Inflammatory macrophage treated with lipopolysaccharide for 4 hours (primary cell): ENCODE measurements around the gene ADO.
A peak's percentile ranks its signal among the peaks of the same experiment; 100 is the strongest.
"Not testable (repeated sequence)": the region's sequence is repeated elsewhere in the genome, so short reads cannot be mapped to it uniquely, and the experiment has no call there.

Experiments used
- DNase-seq: peaks from one replicate; pipeline ENCODE4 v3.0.0-alpha.2; 2020

The ADO gene

DNA sequence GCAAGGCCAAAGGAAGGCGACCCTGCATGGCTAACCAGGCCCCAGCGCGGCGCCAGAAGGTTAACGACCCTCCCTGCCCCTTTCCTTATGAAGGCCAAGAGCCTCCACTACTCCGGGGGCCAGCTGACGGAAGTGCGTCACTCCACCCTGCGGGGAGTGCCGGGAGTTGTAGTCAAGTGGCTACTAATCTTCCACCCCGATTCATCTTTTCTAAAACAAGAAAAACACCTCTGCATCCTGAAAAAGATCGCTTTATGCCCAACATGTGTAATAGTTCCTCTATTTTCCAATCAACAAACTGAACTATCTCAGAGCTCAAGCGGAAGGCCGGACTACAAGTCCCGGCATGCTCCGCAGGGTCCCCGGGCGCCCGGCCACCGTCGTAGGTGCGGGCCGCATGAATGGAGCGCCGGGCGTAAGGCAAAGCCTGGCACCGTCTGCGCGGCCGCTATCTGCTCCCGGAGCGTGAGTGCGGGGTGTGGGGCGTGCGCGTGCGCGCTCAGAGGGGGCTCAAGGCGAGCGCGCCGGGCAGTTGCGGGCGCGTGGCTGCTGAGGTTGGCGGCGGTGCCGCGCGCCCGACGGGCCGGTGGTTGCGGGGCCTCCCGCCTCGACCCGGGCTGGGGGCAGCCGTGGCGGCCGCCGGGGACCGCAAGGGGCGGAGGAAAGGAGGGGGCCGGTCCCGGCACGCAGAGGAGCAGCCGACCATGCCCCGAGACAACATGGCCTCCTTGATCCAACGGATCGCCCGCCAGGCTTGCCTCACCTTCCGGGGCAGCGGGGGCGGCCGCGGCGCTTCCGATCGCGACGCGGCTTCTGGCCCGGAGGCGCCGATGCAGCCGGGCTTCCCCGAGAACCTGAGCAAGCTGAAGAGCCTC is at the start of gene ADO:
TSS of gene ADO (plus strand) at position 365 of the 875 bp plus-strand sequence. CDS start at position 705, 340 bp downstream.
- peak; percentile 79 for DNase-seq

DNA sequence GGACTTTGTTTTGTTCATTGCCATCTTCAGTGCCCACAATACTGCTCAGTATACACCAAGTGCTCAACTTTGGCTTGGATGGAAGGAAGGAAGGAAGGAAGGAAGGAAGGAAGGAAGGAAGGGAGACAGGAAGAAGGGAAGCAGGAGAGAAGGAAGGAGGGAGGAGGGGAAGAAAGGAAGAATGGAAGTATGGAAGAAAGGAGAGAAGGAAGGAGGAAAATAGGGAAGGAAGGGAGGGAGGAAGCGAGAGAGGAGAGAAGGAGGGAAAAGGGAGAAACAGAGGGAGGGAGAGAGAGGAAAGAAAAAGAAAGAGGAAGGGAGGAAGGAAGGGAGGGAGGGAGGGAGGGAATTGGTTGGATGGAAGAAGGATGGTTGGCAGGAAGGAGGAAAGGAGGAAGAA is 49.6 kb upstream of the ADO start:
- DNase-seq: no peak

GRCh38 chr10:62755662-62756653 is 48.6 kb upstream of the ADO start:
- DNase-seq: no peak

- DNase-seq: peak; percentile 87
These were observed 44.8 kb upstream of the ADO start for GRCh38 chr10:62759599-62760175.

DNA sequence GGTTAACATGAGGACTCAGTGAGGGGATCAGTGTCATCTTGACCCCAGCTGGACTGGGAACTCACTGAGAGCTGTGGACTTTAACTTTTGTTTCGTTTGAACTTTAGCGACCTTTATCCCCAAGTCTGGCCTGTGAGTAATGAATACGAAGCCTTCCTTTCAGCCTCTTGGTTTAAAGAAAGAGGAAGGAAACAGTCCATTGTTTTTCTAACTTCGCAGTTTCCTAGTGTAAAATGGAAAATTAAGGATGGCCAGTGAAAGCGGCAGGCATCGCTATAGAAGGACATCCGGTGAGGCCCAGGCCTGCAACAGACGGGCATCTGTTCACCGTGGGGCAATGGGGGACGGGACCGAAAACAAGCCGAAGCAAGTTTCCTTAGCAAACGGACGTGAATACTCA is 44.1 kb upstream of the ADO start:
- peak; percentile 86 for DNase-seq

- no peak for DNase-seq
These were observed 43.4 kb upstream of the ADO start for GRCh38 chr10:62761115-62761514.

DNA sequence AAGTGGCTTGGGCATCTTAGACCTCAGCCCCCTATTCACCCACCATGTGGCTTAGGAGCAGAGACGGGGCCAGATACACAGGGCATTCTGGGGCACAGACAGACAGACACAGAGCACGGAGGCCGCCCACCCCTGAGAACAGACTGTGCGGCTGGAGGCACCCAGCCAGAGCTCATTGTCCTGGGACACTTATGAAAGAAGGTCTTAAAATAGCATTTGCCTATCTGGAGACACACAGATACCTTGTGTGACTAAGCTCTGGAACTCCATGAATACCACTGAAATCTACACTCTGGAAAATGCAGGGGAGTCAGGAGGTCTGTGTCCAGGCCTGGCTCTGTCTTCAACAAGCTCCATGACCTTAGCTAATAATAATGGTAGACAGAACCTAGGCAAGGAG is 41.4 kb upstream of the ADO start:
- DNase-seq: no peak

- no peak for DNase-seq
These were observed 40.5 kb upstream of the ADO start for GRCh38 chr10:62764011-62764410.

GRCh38 chr10:62765726-62766125 is 38.8 kb upstream of the ADO start:
- DNase-seq: no peak

- no peak for DNase-seq
These were observed 38.1 kb upstream of the ADO start for GRCh38 chr10:62766386-62766785.

- DNase-seq: no peak
These were observed 34.8 kb upstream of the ADO start for GRCh38 chr10:62769574-62770242.

DNA sequence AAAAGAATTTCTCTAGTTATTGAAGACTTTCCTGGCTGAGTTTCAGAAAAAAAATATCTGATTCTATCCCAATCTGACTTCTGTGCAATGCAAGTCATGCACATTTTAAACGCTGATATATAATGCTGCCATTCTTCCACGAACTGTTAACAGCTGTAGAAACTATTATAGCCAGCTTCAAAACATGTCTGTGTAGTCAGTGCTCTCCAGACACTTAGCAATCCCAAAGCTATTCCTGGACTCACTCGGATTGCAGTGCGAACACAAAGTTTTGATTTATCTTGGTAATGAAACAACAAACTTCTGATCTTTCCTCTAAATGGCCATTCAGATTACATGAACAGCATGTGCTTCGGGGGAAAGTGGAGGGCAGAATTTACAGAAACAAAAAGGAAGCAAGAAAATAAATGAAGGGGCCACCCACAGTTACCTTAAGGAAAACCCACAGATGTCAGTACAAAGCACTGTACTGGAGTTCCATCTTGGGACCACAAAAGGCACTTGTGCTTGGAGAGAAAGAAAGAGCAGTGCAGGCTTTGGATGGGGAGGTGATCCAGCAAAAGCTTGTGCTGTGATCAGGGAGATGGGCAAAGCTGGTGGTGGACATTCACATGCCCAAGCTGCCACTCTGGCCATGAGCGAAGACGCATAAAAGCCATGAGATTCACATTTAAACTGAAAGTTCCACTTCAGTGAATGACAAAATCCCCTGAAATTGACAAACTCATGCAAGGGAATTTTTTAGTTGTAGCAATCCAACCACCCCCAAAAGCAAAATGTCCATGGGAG is 32.1 kb upstream of the ADO start:
- DNase-seq: peak; percentile 87

DNA sequence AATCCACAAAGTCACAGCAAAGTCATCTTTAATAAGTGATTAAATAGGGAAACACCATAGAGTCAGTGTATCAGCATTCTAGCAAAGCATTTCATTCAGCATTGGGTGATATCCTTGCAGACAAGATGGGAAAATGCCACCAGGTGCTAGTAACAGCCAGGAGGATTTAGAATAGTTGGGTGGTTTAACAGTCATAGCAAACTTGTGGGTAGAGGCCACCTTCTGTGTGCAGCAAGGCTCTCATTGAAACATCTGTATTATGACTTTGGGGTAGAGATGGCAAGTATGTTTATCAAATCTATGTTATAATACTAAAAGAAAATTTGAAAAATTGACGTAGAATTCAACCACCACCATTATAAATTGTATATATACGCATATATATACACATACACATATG is 26.4 kb upstream of the ADO start:
- no peak for DNase-seq

GRCh38 chr10:62779487-62780248 is 24.9 kb upstream of the ADO start:
- DNase-seq: peak; percentile 91

- DNase-seq: not testable (repeated sequence)
These were observed 20.0 kb upstream of the ADO start for GRCh38 chr10:62784537-62784936.

DNA sequence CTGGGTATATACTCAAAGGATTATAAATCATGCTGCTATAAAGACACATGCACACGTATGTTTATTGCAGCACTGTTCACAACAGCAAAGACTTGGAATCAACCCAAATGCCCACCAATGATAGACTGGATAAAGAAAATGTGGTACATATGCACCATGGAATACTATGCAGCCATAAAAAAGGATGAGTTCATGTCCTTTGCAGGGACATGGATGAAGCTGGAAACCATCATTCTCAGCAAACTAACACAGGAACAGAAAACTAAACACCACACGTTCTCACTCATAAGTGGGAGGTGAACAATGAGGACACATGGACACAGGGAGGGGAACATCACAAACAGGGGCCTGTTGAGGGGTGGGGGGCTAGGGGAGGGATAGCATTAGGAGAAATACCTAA is 16.2 kb upstream of the ADO start:
- DNase-seq: not testable (repeated sequence)

GRCh38 chr10:62788861-62789467 is 15.6 kb upstream of the ADO start:
- no peak for DNase-seq

DNA sequence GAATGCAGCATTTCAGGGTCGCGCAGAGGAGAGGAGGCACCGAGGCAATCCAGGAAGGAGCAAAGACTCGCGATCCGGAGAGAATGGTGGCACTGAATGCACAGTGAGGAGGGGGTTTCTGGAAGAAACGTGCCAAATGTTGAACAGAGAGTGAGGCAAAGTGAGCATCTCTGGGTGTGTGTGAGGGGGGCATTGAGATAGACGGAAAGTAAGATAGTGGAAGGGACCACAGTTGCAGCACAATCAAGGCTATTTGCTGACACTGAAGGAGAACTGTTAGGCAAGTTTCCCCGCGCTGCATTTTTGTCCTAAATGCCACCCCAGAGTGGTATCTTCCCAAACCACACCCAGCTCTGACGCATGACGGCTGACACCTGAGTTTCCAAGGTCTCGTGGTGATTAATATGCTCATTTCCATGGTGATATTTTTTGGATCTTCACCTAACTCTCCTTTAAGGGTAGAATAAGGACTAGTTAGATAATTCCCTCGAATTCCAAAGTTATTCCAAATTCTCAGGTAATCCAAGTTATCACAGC is 14.4 kb upstream of the ADO start:
- no peak for DNase-seq

- DNase-seq: no peak
These were observed 13.9 kb upstream of the ADO start for GRCh38 chr10:62790571-62790970.

GRCh38 chr10:62792261-62792660 is 12.3 kb upstream of the ADO start:
- DNase-seq: no peak
